Astrocyte of the spinal cord (primary cell): Measurements from ENCODE around the gene ABCC1.
"Not testable (repeated sequence)": the region's sequence is repeated elsewhere in the genome, so short reads cannot be mapped to it uniquely, and the experiment has no call there.

Experiments
- DNase-seq: peaks from one replicate; pipeline ENCODE4 v3.0.0; 2011; ENCODE audit warnings: low read depth, low spot score
- H3K4me3 ChIP-seq: 2 replicates; pipeline ENCODE4 v1.5.1; 2011; ENCODE audit warnings: low read depth, mild to moderate bottlenecking, low read length, moderate library complexity
- CTCF ChIP-seq: IDR thresholded peaks from 2 replicates; pipeline ENCODE4 v1.5.1; 2012; ENCODE audit warnings: low read depth, mild to moderate bottlenecking, low read length, inconsistent platforms
- in situ Hi-C: cut with HindIII; loops from 2 replicates; pipeline ENCODE4 v1.10.0; 2017; ENCODE audit warnings: low sequenced_read_pairs

ABCC1 gene

GRCh38 chr16:16190546-16190945 lies 241.1 kb downstream of the ABCC1 start:
- TF ChIP-seq CTCF, result no peak
- H3K4me3 ChIP-seq, result no peak overlapping the region
- in situ Hi-C loops, result no loop called here
- no peak for DNase-seq

- in situ Hi-C loops, DNase-seq, H3K4me3 ChIP-seq: not testable (repeated sequence)
Measured at GRCh38 chr16:16190966-16191365, 241.6 kb downstream of the ABCC1 start.

GRCh38 chr16:16191493-16192167 lies 242.2 kb downstream of the ABCC1 start:
- H3K4me3 ChIP-seq, result no peak overlapping the region
- no peak for DNase-seq
- no peak for TF ChIP-seq CTCF
- in situ Hi-C loops, result no loop called here
